IMR-90 (cell line): ENCODE data around the gene KCNK7. TPM values are rescaled to one million over a fixed set of nuclear protein-coding genes. Genes with fewer than 3 reads are reported as not detected.

Source experiments
- ATAC-seq: fragments of 200-7000 bp; cut with Tn5 transposase; 2 replicates; pipeline ENCODE4 v1.9.1; 2020; ENCODE audit warnings: low read depth, mild to moderate bottlenecking, moderate library complexity
- BruUV-seq: library from RNA; stranded (reverse); fragments of 400-500 nt; replicated peaks from 2 replicates; lab custom pipeline; 2021; lab: Mats Ljungman, UMichigan
- CTCF ChIA-PET: fragments of 300-600 bp; formaldehyde crosslinking; extraction: SDS; loops from one replicate; lab custom pipeline; 2021; ENCODE audit warnings: antibody characterized with exemption; lab: Yijun Ruan, JAX
- POLR2A ChIA-PET: fragments of 300-600 bp; sonication (Branson Sonifier 250); formaldehyde crosslinking; loops from one replicate; lab custom pipeline; 2022; ENCODE audit warnings: antibody characterized with exemption; ENCODE audit not compliant: unreplicated experiment; lab: Charles Lee
- DNase-seq: peaks from one replicate; pipeline ENCODE4 v3.0.0; 2013
- H2AFZ ChIP-seq: replicated peaks from 2 replicates; pipeline ENCODE3; 2013; ENCODE audit warnings: low read length, mild to moderate bottlenecking; ENCODE audit not compliant: poor library complexity
- H2AK5ac ChIP-seq: 2 replicates; pipeline ENCODE4 v1.6.1; 2013; ENCODE audit warnings: low read depth, low read length, inconsistent platforms
- H2AK9ac ChIP-seq: replicated peaks from 2 replicates; pipeline ENCODE3; 2013; ENCODE audit warnings: mild to moderate bottlenecking, low read depth, low read length, moderate library complexity; ENCODE audit not compliant: poor library complexity
- H2BK120ac ChIP-seq: 2 replicates; pipeline ENCODE4 v1.6.1; 2013; ENCODE audit warnings: low read depth, low read length, inconsistent platforms
- H2BK15ac ChIP-seq: 3 replicates; pipeline ENCODE4 v1.6.1; 2013; ENCODE audit warnings: low read depth, low read length, inconsistent platforms
- H2BK20ac ChIP-seq: 2 replicates; pipeline ENCODE4 v1.6.1; 2013; ENCODE audit warnings: low read depth, mild to moderate bottlenecking, inconsistent platforms, low read length, moderate library complexity
- H2BK5ac ChIP-seq: 2 replicates; pipeline ENCODE4 v1.6.1; 2013; ENCODE audit warnings: mild to moderate bottlenecking, low read depth, low read length, inconsistent platforms; ENCODE audit not compliant: poor library complexity, severe bottlenecking
- H3K14ac ChIP-seq: replicated peaks from 2 replicates; pipeline ENCODE4 v1.6.1; 2013; ENCODE audit warnings: low read depth, low read length, inconsistent platforms
- H3K18ac ChIP-seq: 2 replicates; pipeline ENCODE4 v1.6.1; 2013; ENCODE audit warnings: low read depth, low read length, control low read depth
- H3K23ac ChIP-seq: 2 replicates; pipeline ENCODE4 v1.6.1; 2013; ENCODE audit warnings: low read depth, low read length, inconsistent platforms
- H3K27ac ChIP-seq: 2 replicates; pipeline ENCODE4 v1.5.1; 2013; ENCODE audit warnings: mild to moderate bottlenecking, control low read depth, low read length; ENCODE audit not compliant: insufficient read depth
- H3K27me3 ChIP-seq: 2 replicates; pipeline ENCODE4 v1.6.1; 2013; ENCODE audit warnings: low read length; ENCODE audit not compliant: control insufficient read depth, insufficient read depth
- H3K36me3 ChIP-seq: 2 replicates; pipeline ENCODE4 v1.6.1; 2013; ENCODE audit warnings: low read length, mixed read lengths; ENCODE audit not compliant: control insufficient read depth, insufficient read depth
- H3K4ac ChIP-seq: 2 replicates; pipeline ENCODE4 v1.6.1; 2013; ENCODE audit warnings: low read depth, low read length, inconsistent platforms
- H3K4me1 ChIP-seq: 2 replicates; pipeline ENCODE4 v1.6.1; 2013; ENCODE audit warnings: low read length, mixed read lengths; ENCODE audit not compliant: control insufficient read depth, insufficient read depth
- H3K4me2 ChIP-seq: 2 replicates; pipeline ENCODE4 v1.6.1; 2013; ENCODE audit warnings: low read depth, mild to moderate bottlenecking, control low read depth, low read length, moderate library complexity
- H3K4me3 ChIP-seq: 2 replicates; pipeline ENCODE4 v1.5.1; 2013; ENCODE audit warnings: low read depth, mild to moderate bottlenecking, control low read depth, low read length, moderate library complexity; ENCODE audit not compliant: insufficient read depth
- H3K56ac ChIP-seq: 2 replicates; pipeline ENCODE4 v1.6.1; 2013; ENCODE audit warnings: low read length, inconsistent platforms; ENCODE audit not compliant: insufficient read depth; ENCODE audit errors: extremely low read depth
- H3K79me1 ChIP-seq, 2 experiments: 2 replicates each; pipeline ENCODE4 v1.6.1; 2013; ENCODE audit warnings: low read length in 2 of 2, inconsistent platforms in 1 of 2, low read depth in 1 of 2
- H3K9ac ChIP-seq: 2 replicates; pipeline ENCODE4 v1.6.1; 2013; ENCODE audit warnings: low read depth, low read length, control low read depth
- H3K9me1 ChIP-seq: 2 replicates; pipeline ENCODE4 v1.6.1; 2013; ENCODE audit warnings: low read length, inconsistent platforms; ENCODE audit not compliant: insufficient read depth
- H3K9me3 ChIP-seq: 2 replicates; pipeline ENCODE4 v1.6.1; 2013; ENCODE audit warnings: low read length; ENCODE audit not compliant: control insufficient read depth, insufficient read depth
- H4K20me1 ChIP-seq: 2 replicates; pipeline ENCODE4 v1.6.1; 2013; ENCODE audit warnings: low read length, inconsistent platforms; ENCODE audit not compliant: insufficient read depth
- H4K5ac ChIP-seq: 2 replicates; pipeline ENCODE4 v1.6.1; 2013; ENCODE audit warnings: mild to moderate bottlenecking, low read depth, low read length, control low read depth
- H4K8ac ChIP-seq, 2 experiments: 2 replicates each; pipeline ENCODE4 v1.6.1; 2013; ENCODE audit warnings: low read depth in 2 of 2, low read length in 2 of 2, control low read depth in 1 of 2, inconsistent platforms in 1 of 2
- H4K91ac ChIP-seq: 2 replicates; pipeline ENCODE4 v1.6.1; 2013; ENCODE audit warnings: low read depth, low read length, inconsistent platforms; ENCODE audit not compliant: insufficient read depth
- BHLHE40 ChIP-seq: fragments of 150-350 bp; IDR thresholded peaks from 2 replicates; pipeline ENCODE4 v1.6.1; 2016; ENCODE audit warnings: mild to moderate bottlenecking, low read depth, low read length
- CEBPB ChIP-seq: IDR thresholded peaks from 2 replicates; pipeline ENCODE4 v1.6.1; 2012; ENCODE audit warnings: low read depth, low read length, improper control_type of control experiment
- CTCF ChIP-seq: conservative IDR thresholded peaks from 2 replicates; pipeline ENCODE4 v1.5.1; 2012; ENCODE audit warnings: mild to moderate bottlenecking, low read depth, low read length, improper control_type of control experiment
- ELK1 ChIP-seq: fragments of 150-350 bp; IDR thresholded peaks from 2 replicates; pipeline ENCODE4 v1.6.1; 2016; ENCODE audit warnings: low read depth, mild to moderate bottlenecking, low read length, moderate library complexity, borderline replicate concordance
- FOS ChIP-seq: fragments of 150-350 bp; IDR thresholded peaks from 2 replicates; pipeline ENCODE4 v1.6.1; 2016; ENCODE audit warnings: low read depth, low read length
- MAFK ChIP-seq: IDR thresholded peaks from 2 replicates; pipeline ENCODE4 v1.6.1; 2012; ENCODE audit warnings: low read depth, low read length, improper control_type of control experiment
- MAZ ChIP-seq: IDR thresholded peaks from 2 replicates; pipeline ENCODE4 v1.6.1; 2012; ENCODE audit warnings: low read depth, mild to moderate bottlenecking, low read length, improper control_type of control experiment, moderate library complexity, borderline replicate concordance
- MXI1 ChIP-seq: IDR thresholded peaks from 2 replicates; pipeline ENCODE4 v1.6.1; 2012; ENCODE audit warnings: low read depth, mild to moderate bottlenecking, low read length, moderate library complexity, borderline replicate concordance
- NFE2L2 ChIP-seq: fragments of 150-350 bp; IDR thresholded peaks from 2 replicates; pipeline ENCODE4 v1.6.1; 2016; ENCODE audit warnings: low read depth, mild to moderate bottlenecking, low read length
- POLR2A ChIP-seq: IDR thresholded peaks from 2 replicates; pipeline ENCODE4 v1.6.1; 2012; ENCODE audit warnings: mild to moderate bottlenecking, low read depth, low read length
- RAD21 ChIP-seq: IDR thresholded peaks from 2 replicates; pipeline ENCODE4 v1.6.1; 2012; ENCODE audit warnings: low read length, improper control_type of control experiment
- RCOR1 ChIP-seq: IDR thresholded peaks from 2 replicates; pipeline ENCODE4 v1.6.1; 2012; ENCODE audit warnings: mild to moderate bottlenecking, low read length, improper control_type of control experiment; ENCODE audit not compliant: insufficient replicate concordance
- RFX5 ChIP-seq: IDR thresholded peaks from 2 replicates; pipeline ENCODE4 v1.8.0; 2012; ENCODE audit warnings: low read depth, mild to moderate bottlenecking, low read length, moderate library complexity
- WGBS, 2 experiments: methylation state at CpG; one replicate each; pipeline versions ENCODE4 v1.1.5 to v1.1.7; 2013; ENCODE audit warnings: missing lambda C conversion rate in 2 of 2; ENCODE audit not compliant: insufficient read length in 1 of 2; ENCODE audit errors: extremely low coverage in 2 of 2; 5-methylcytosine and 5-hydroxymethylcytosine counted together
- dilution Hi-C: fragments of 300-500 bp; cut with HindIII; formaldehyde crosslinking; loops from one replicate; pipeline ENCODE4 v1.14.3; 2018; ENCODE audit warnings: low sequenced_read_pairs; ENCODE audit not compliant: unreplicated experiment
- in situ Hi-C: fragments of 300-500 bp; cut with MboI; formaldehyde crosslinking; loops from 3 replicates; pipeline ENCODE4 v1.14.3; 2019; ENCODE audit warnings: low sequenced_read_pairs, inconsistent platforms, mixed read lengths
- intact Hi-C: fragments of 100-400 bp; cut with micrococcal nuclease; formaldehyde crosslinking; loops from 2 replicates; pipeline ENCODE4 v1.10.0; 2022
- polyA plus RNA-seq, 3 experiments: library from polyadenylated mRNA; depleted of rRNA; stranded (reverse); fragments of >200 nt; gene quantifications; 2 replicates each; pipeline ENCODE4 v1.2.3, GENCODE V29; 2012; ENCODE audit warnings: low replicate concordance in 1 of 3
- total RNA-seq: library from RNA; depleted of rRNA; stranded (reverse); fragments of >200 nt; gene quantifications from 2 replicates; pipeline ENCODE4 v1.2.3, GENCODE V29; 2012

KCNK7 gene
- total and polyA plus RNA-seq, 2 of the 4 experiments (the other 2 are of a cell fraction), result 0.09 TPM; not detected in 1

GRCh38 chr11:65573391-65574079 lies 22.1 kb downstream of the KCNK7 start:
- dilution Hi-C loops, result no loop called here

More at GRCh38 chr11:65573391-65574079, 22.1 kb downstream of the KCNK7 start:
- Histone ChIP-seq H3K4me1 (peaks cover 40% of the 10 kb centered on the region), H3K27me3 (no peaks in the 10 kb centered on the region), H2BK5ac (no peak overlapping the region), H3K14ac (no peak overlapping the region), H4K20me1 (peaks cover 34% of the 10 kb centered on the region), H3K56ac (no peak overlapping the region), H3K79me1 (peaks cover 32 to 75% of the 10 kb centered on the region in 2 experiments), H3K4ac (no peak overlapping the region; the same call in 1 of the 2 replicates), H3K9me3 (no peaks in the 10 kb centered on the region), H4K5ac (no peak overlapping the region), H3K9ac (peak overlapping the region; percentile 79; the same call in 1 of the 2 replicates), H2BK20ac (no peak overlapping the region), H2AFZ (peak overlapping the region; percentile 50), H2BK120ac (no peak overlapping the region), H3K27ac (no peak overlapping the region; the same call in 1 of the 2 replicates), H3K4me3 (peak overlapping the region; percentile 75), H2BK15ac (no peak overlapping the region), H3K4me2 (peak overlapping the region; percentile 79), H2AK9ac (peak overlapping the region; percentile 91), H3K23ac (no peak overlapping the region), H3K9me1 (peaks cover 13% of the 10 kb centered on the region), H3K18ac (no peak overlapping the region), H4K8ac (no peak overlapping the region), H4K91ac (no peak overlapping the region), H2AK5ac (peak overlapping the region; percentile 60; the same call in 1 of the 2 replicates), H3K36me3 (peaks cover 4% of the 10 kb centered on the region; the same call in 1 of the 2 replicates)
- CTCF ChIA-PET, result interaction anchor here (1.0 to 2.6 kb wide), 2 partner anchors 15 to 33 kb away, joined by 4 to 15 read pairs; partner anchors contain the start of gene LTBP3
- in situ Hi-C loops (no loop called here), intact Hi-C loops (loop anchor here (5.0 kb wide), 2 partner anchors 34 to 191 kb away; partner anchors contain the start of gene SLC25A45)
- ATAC-seq, result no peak
- BruUV-seq, result no TSS peak
- POLR2A ChIA-PET, result interaction anchor here (0.7 kb wide), 1 partner anchor 1423 kb away, joined by 3 read pairs; no protein-coding TSS in a partner anchor
- TF ChIP-seq MAZ (no peak), CTCF (no peak), FOS (no peak), MAFK (no peak), NFE2L2 (no peak), RCOR1 (no peak), BHLHE40 (no peak), CEBPB (no peak), MXI1 (no peak), ELK1 (no peak), RAD21 (no peak), POLR2A (no peak), RFX5 (no peak)
- WGBS, 2 experiments, result 43% methylated on average over 9 of the region's 22 CpGs; no CpG with 5 or more reads in 1 of the 2 experiments
- DNase-seq, result no peak
